Measurements from ENCODE around the gene IQGAP1.

The IQGAP1 gene

DNA sequence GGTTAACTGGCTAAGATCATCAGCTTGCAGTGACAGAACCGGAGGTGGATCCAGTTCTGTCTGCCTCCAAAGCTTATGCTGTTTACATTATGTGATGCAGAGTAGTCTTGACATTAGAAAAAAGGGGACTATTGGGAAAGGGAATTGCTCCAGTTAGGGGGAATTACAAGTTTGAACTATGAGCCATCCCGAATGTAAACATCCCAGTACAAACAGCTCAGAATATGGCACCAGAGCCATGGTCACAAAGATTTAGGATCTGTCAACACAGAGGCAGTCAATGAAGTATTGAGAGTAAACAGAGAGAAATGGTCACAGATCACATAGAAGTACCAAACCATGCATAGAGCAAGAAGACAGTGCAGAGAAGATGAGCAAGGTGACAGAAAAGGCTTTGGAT, 101.9 kb downstream of the IQGAP1 start:
- H3K4me3 ChIP-seq (ENCODE audit: low read depth, low read length) = no peak overlapping the region
- TF ChIP-seq, protein P1, sequence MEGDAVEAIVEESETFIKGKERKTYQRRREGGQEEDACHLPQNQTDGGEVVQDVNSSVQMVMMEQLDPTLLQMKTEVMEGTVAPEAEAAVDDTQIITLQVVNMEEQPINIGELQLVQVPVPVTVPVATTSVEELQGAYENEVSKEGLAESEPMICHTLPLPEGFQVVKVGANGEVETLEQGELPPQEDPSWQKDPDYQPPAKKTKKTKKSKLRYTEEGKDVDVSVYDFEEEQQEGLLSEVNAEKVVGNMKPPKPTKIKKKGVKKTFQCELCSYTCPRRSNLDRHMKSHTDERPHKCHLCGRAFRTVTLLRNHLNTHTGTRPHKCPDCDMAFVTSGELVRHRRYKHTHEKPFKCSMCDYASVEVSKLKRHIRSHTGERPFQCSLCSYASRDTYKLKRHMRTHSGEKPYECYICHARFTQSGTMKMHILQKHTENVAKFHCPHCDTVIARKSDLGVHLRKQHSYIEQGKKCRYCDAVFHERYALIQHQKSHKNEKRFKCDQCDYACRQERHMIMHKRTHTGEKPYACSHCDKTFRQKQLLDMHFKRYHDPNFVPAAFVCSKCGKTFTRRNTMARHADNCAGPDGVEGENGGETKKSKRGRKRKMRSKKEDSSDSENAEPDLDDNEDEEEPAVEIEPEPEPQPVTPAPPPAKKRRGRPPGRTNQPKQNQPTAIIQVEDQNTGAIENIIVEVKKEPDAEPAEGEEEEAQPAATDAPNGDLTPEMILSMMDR (IDR thresholded peaks at IDR 0.05; ENCODE audit: low read depth, low read length, missing control alignments) = no peak
- DNase-seq (ENCODE audit: low read depth) = no peak
- in situ Hi-C loops (cut with HindIII; ENCODE audit: low sequenced_read_pairs) = no loop called here

DNA sequence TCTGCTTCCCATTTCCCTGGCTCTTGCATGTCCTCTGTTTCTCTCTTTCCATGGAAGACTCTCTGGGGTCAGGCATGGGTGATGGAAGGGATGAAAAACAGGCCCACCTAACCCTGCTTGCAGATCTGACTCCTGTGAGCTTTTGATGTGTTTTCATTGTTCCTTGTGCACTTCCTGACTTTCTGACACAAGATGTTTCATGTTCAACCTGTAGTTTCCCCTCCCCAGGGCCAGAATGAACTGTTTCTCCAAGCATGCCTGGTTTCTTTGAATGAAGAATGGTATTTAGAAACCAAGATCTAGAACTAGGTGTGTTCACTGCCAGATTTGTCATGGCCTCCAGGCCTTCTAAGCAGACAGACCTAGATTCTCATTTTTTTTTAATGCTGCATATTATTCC, 105.6 kb downstream of the IQGAP1 start:
- H3K4me3 ChIP-seq (ENCODE audit: low read depth, low read length) = no peak overlapping the region
- TF ChIP-seq, protein P1 (IDR thresholded peaks at IDR 0.05; ENCODE audit: low read depth, low read length, missing control alignments) = no peak
- in situ Hi-C loops (cut with HindIII; ENCODE audit: low sequenced_read_pairs) = no loop called here
- DNase-seq (ENCODE audit: low read depth) = no peak

DNA sequence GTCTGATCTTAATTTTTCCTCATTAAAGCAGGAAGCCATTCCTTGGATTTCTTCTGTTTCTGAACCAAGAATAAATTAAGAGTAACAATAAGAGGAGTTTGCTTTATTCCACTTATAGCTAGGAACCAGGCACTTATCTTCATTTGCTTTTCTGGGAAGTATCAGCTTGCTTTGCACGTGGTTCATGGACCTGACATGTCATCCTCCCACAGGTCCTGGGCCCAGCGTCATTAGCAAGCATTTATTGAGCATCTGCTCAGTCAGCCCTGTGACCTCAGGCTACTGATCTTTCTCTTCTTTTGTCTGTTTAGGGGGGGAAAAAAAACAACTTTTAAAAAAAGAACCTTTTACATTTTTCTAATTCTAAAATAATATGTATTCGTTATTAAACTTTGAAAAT, 107.0 kb downstream of the IQGAP1 start:
- no peak overlapping the region for H3K4me3 ChIP-seq (ENCODE audit: low read depth, low read length)
- in situ Hi-C loops (cut with HindIII; ENCODE audit: low sequenced_read_pairs) = no loop called here
- TF ChIP-seq, protein P1 (IDR thresholded peaks at IDR 0.05; ENCODE audit: low read depth, low read length, missing control alignments) = no peak
- DNase-seq (ENCODE audit: low read depth) = no peak

DNA sequence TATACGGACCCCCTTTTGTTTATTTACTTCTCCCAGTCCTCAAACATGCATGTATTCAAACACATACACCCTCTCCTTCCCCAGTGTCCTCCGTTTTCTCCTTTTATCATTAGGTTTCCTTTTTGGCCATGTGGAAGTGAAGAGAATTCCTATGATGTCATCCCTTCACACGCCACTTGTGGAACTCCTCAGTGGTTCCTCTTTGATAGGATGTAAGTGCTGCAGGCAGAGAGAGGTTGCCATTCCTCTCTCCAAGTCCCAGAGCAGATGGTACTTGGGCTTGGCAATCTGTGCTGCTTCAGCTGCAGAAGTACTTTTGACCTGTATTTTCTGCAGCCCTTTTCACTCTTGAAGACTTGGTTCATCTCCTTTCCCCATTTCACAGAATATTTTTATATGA, 108.7 kb downstream of the IQGAP1 start:
- in situ Hi-C loops (cut with HindIII; ENCODE audit: low sequenced_read_pairs) = no loop called here

DNA sequence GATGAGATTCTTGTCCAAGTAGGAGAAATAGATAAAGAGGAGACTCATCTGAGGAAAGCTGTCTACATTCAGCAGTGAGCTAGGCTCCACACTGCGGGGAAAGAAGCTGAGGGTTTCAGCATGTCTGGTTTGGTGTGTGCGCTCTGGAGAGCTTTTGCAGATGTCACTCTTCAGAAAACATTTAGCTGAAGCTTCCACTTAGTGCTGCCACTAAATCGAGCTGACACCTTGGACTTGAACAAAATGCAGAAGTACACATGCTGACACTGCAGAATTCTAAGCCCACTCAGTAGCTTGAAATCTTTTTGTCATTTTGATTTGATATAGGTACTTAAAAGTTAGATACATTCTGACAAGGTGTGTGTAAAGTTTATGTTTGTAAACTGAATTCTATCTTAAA, 109.3 kb downstream of the IQGAP1 start:
- no peak for DNase-seq (ENCODE audit: low read depth)
- in situ Hi-C loops (cut with HindIII; ENCODE audit: low sequenced_read_pairs) = no loop called here
- no peak overlapping the region for H3K4me3 ChIP-seq (ENCODE audit: low read depth, low read length)
- TF ChIP-seq, protein P1 (IDR thresholded peaks at IDR 0.05; ENCODE audit: low read depth, low read length, missing control alignments) = no peak

More for the DNA sequence above, 108.7 kb downstream of the IQGAP1 start:
- no peak for DNase-seq (ENCODE audit: low read depth)
- TF ChIP-seq, protein P1 (IDR thresholded peaks at IDR 0.05; ENCODE audit: low read depth, low read length, missing control alignments) = no peak
- no peak overlapping the region for H3K4me3 ChIP-seq (ENCODE audit: low read depth, low read length)

DNA sequence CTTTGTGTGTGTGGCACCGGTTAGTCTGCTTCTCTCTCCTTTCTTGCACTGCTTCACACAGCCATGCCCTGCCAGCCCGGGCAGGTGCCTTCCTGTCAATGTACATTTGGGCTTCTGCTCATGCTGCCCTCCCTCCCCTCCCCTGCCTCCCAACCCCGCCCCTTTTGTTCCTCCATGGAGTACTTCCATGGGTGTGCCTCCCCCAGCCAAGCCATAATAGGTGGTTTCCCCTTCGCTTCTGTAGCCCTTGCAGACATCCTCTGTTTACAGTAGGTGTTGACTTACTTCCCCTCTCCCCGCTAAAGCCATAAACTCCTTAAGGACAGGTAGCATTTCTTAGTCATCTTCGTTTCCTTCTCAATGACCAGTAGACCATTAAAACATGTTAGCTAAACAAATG, 109.9 kb downstream of the IQGAP1 start:
- H3K4me3 ChIP-seq (ENCODE audit: low read depth, low read length) = no peak overlapping the region
- DNase-seq (ENCODE audit: low read depth) = no peak
- TF ChIP-seq, protein P1 (IDR thresholded peaks at IDR 0.05; ENCODE audit: low read depth, low read length, missing control alignments) = no peak
- in situ Hi-C loops (cut with HindIII; ENCODE audit: low sequenced_read_pairs) = no loop called here

DNA sequence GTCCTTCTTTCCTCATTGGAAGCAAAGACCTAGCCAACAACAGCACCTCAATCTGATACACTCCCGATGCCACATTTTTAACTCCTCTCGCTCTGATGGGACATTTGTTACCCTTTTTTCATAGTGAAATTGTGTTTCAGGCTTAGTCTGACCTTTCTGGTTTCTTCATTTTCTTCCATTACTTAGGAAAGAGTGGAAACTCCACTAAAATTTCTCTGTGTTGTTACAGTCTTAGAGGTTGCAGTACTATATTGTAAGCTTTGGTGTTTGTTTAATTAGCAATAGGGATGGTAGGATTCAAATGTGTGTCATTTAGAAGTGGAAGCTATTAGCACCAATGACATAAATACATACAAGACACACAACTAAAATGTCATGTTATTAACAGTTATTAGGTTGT, 112.1 kb downstream of the IQGAP1 start:
- in situ Hi-C loops (cut with HindIII; ENCODE audit: low sequenced_read_pairs) = no loop called here

More for the DNA sequence above, 112.1 kb downstream of the IQGAP1 start:
- no peak overlapping the region for H3K4me3 ChIP-seq (ENCODE audit: low read depth, low read length)
- TF ChIP-seq, protein P1 (IDR thresholded peaks at IDR 0.05; ENCODE audit: low read depth, low read length, missing control alignments) = no peak
- DNase-seq (ENCODE audit: low read depth) = no peak

Measured in astrocyte of the cerebellum (primary cell).